Right lobe of liver (tissue), 4 donors: Measurements from ENCODE around the gene ST14.

ENCODE experiments used
- POLR2A ChIP-seq: fragments of 450-650 bp; IDR thresholded peaks from one replicate; pipeline ENCODE4 v1.6.1; 2017; ENCODE audit warnings: antibody characterized with exemption, mild to moderate bottlenecking
- TF ChIP-seq, protein P1 (sequence below), 4 donors: fragments of 200-600 bp in 3 of 4; fragments of 450-650 bp in 1 of 4; IDR thresholded peaks; one replicate each; pipeline versions ENCODE4 v1.5.1 to v1.8.0; 2016 to 2022; ENCODE audit warnings: antibody characterized with exemption in 4 of 4, mild to moderate bottlenecking in 2 of 4
- donor health status: DM: no; HTN: no; CAD: no.
- donor health status: DM: no; HTN: no; CAD: no.
- donor health status: DM: no; HTN: yes; CAD: no.

DNA sequence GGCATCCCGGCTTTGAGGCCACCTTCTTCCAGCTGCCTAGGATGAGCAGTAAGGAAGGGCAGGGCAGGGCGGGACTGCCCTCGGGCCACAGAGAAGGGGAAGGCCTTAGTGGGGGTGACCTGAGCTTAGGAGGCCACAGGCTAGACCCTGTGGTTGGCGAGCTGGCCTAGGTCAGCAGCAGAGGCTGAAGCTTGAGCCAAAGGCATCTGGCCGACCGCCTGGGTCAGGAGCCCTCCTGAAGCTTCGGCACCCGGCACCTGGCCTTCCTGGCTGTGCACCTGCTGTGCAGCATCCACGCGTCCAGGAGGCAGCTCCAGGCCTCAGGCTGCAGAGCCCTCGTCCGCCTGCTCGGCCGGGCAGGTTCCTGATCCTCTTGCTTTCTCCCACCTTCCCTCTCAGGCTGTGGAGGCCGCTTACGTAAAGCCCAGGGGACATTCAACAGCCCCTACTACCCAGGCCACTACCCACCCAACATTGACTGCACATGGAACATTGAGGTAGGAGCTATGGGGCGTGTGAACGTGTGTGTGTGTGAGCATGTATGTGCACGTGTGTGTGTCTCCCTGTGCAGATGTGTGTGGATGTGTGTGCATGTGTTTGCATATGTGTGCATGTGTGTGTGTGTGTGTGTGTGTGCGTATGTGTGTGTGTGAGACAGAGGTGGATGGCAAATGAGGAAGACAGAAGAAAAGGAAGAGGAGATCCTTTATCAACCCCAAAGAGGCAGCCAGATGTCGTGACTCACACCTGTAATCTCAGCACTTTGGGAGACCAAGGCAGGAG, 34.9 kb downstream of the ST14 start:
- TF ChIP-seq, protein P1, sequence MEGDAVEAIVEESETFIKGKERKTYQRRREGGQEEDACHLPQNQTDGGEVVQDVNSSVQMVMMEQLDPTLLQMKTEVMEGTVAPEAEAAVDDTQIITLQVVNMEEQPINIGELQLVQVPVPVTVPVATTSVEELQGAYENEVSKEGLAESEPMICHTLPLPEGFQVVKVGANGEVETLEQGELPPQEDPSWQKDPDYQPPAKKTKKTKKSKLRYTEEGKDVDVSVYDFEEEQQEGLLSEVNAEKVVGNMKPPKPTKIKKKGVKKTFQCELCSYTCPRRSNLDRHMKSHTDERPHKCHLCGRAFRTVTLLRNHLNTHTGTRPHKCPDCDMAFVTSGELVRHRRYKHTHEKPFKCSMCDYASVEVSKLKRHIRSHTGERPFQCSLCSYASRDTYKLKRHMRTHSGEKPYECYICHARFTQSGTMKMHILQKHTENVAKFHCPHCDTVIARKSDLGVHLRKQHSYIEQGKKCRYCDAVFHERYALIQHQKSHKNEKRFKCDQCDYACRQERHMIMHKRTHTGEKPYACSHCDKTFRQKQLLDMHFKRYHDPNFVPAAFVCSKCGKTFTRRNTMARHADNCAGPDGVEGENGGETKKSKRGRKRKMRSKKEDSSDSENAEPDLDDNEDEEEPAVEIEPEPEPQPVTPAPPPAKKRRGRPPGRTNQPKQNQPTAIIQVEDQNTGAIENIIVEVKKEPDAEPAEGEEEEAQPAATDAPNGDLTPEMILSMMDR (IDR thresholded peaks at IDR 0.05) = no peak
- TF ChIP-seq POLR2A = no peak
